KMS-11 (cell line): Measurements from ENCODE around the gene ADNP.
"Not testable (repeated sequence)": the region's sequence is repeated elsewhere in the genome, so short reads cannot be mapped to it uniquely, and the experiment has no call there.

Source experiments
- H2AFZ ChIP-seq: fragments of 200-600 bp; sonication (generic); 2 replicates; pipeline ENCODE4 v1.6.1; 2016; ENCODE audit warnings: antibody characterized with exemption, mixed run types, low read depth
- H3K27ac ChIP-seq: fragments of 200-600 bp; sonication (generic); 2 replicates; pipeline ENCODE4 v1.6.1; 2016; ENCODE audit warnings: mild to moderate bottlenecking, mixed run types
- H3K27me3 ChIP-seq: fragments of 200-600 bp; sonication (generic); 2 replicates; pipeline ENCODE4 v1.6.1; 2017; ENCODE audit warnings: mild to moderate bottlenecking, low read depth, mixed run types, moderate library complexity; ENCODE audit not compliant: insufficient read depth
- H3K36me3 ChIP-seq: fragments of 200-600 bp; sonication (generic); 2 replicates; pipeline ENCODE4 v1.6.1; 2017; ENCODE audit warnings: mild to moderate bottlenecking, mixed run types; ENCODE audit not compliant: insufficient read depth
- H3K4me1 ChIP-seq: fragments of 200-600 bp; sonication (generic); 2 replicates; pipeline ENCODE4 v1.6.1; 2016; ENCODE audit warnings: mild to moderate bottlenecking, low read depth, mixed run types; ENCODE audit not compliant: poor library complexity, severe bottlenecking
- H3K4me2 ChIP-seq: fragments of 200-600 bp; sonication (generic); 2 replicates; pipeline ENCODE4 v1.7.0; 2016; ENCODE audit warnings: mild to moderate bottlenecking, mixed run types
- H3K4me3 ChIP-seq: fragments of 200-600 bp; sonication (generic); IDR thresholded peaks from 2 replicates; pipeline ENCODE4 v1.6.1; 2017; ENCODE audit warnings: low read depth, low read length, mixed read lengths; ENCODE audit not compliant: insufficient read depth
- H3K79me2 ChIP-seq: fragments of 200-600 bp; sonication (generic); 2 replicates; pipeline ENCODE4 v1.6.1; 2016; ENCODE audit warnings: low read depth, mixed run types; ENCODE audit not compliant: insufficient read depth
- H3K9ac ChIP-seq: fragments of 200-600 bp; sonication (generic); 2 replicates; pipeline ENCODE4 v1.6.1; 2016; ENCODE audit warnings: mild to moderate bottlenecking, mixed run types
- H4K20me1 ChIP-seq: fragments of 200-600 bp; sonication (generic); 2 replicates; pipeline ENCODE4 v1.6.1; 2016; ENCODE audit warnings: mild to moderate bottlenecking, mixed run types; ENCODE audit not compliant: insufficient read depth
- CTCF ChIP-seq: fragments of 200-600 bp; sonication (generic); conservative IDR thresholded peaks from 2 replicates; pipeline ENCODE4 v1.6.1; 2017; ENCODE audit warnings: low read depth, mild to moderate bottlenecking, antibody characterized with exemption, low read length, moderate library complexity, mixed read lengths

ADNP gene

GRCh38 chr20:50931306-50932015 is at the start of gene ADNP:
TSS of gene ADNP (minus strand) at chr20:50931437. CDS start at chr20:50903996, 27,441 bp downstream.
- Histone ChIP-seq H3K79me2 (peaks cover 36% of the 10 kb centered on the region), H3K4me2 (peak within 1 kb of the TSS; percentile 40), H3K36me3 (peaks cover 3% of the 10 kb centered on the region; the same call in 1 of the 2 replicates), H3K27me3 (no peaks in the 10 kb centered on the region), H3K9ac (peak within 1 kb of the TSS; percentile 91), H2AFZ (peak within 1 kb of the TSS; percentile 45), H3K4me3 (no peak within 1 kb of the TSS), H3K4me1 (peaks cover 36% of the 10 kb centered on the region), H3K27ac (peak within 1 kb of the TSS; percentile 88), H4K20me1 (peaks cover 26% of the 10 kb centered on the region)
- TF ChIP-seq CTCF: peak; percentile 76

GRCh38 chr20:50980071-50980681 is 48.9 kb upstream of the ADNP start:
- Histone ChIP-seq H4K20me1 (no peaks in the 10 kb centered on the region), H3K4me1 (peaks cover 4% of the 10 kb centered on the region), H3K36me3 (no peaks in the 10 kb centered on the region), H2AFZ (no peak overlapping the region), H3K4me2 (no peak overlapping the region), H3K27ac (no peak overlapping the region), H3K79me2 (no peaks in the 10 kb centered on the region), H3K27me3 (peaks cover 3% of the 10 kb centered on the region; the same call in 1 of the 2 replicates), H3K9ac (no peak overlapping the region), H3K4me3 (no peak overlapping the region)
- no peak for TF ChIP-seq CTCF

GRCh38 chr20:50978533-50978932 is 47.3 kb upstream of the ADNP start:
- not testable (repeated sequence) for H2AFZ ChIP-seq, H3K27ac ChIP-seq, H3K4me3 ChIP-seq, H4K20me1 ChIP-seq, H3K4me1 ChIP-seq, H3K27me3 ChIP-seq, H3K4me2 ChIP-seq, H3K36me3 ChIP-seq, H3K9ac ChIP-seq, H3K79me2 ChIP-seq

GRCh38 chr20:50977066-50978021 is 46.1 kb upstream of the ADNP start:
- Histone ChIP-seq H3K4me2 (no peak overlapping the region), H3K36me3 (no peaks in the 10 kb centered on the region), H3K27me3 (peaks cover 3% of the 10 kb centered on the region; the same call in 1 of the 2 replicates), H4K20me1 (no peaks in the 10 kb centered on the region), H3K9ac (no peak overlapping the region), H2AFZ (no peak overlapping the region), H3K79me2 (no peaks in the 10 kb centered on the region), H3K27ac (no peak overlapping the region), H3K4me3 (no peak overlapping the region), H3K4me1 (peaks cover 4% of the 10 kb centered on the region)
- no peak for TF ChIP-seq CTCF
